GM23248 (cell line): ENCODE measurements around the gene CFAP20DC.

Experiments used
- EZH2 ChIP-seq: fragments of 200-600 bp; sonication (generic); IDR thresholded peaks from 2 replicates; pipeline ENCODE4 v1.6.1; 2018; ENCODE audit warnings: antibody characterized with exemption, mild to moderate bottlenecking; ENCODE audit not compliant: insufficient read depth, poor library complexity, severe bottlenecking
- EZH2phosphoT487 ChIP-seq: fragments of 200-600 bp; sonication (generic); IDR thresholded peaks from 2 replicates; pipeline ENCODE4 v1.6.1; 2018; ENCODE audit warnings: antibody characterized with exemption, moderate library complexity, mild to moderate bottlenecking, low read depth; ENCODE audit not compliant: insufficient read depth

DNA sequence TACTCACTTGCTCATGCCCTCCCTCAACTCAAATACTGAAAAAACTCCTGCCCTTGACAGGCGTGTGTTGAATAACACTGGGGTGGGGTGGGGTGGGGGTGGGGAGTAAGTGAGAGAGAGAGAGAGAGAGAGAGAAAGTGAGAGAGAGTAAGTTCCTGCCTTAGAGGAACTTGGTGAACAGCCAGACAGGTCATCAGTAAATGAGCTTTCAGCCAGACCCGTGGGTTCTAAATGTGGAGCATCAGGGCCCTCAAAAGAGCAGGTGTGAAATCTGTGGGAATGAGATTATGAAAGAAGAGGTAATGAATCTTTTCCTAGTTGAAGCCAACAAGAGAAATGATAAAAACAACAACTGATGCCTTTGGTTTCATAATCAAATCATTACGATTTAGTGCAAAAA lies 248.9 kb downstream of the CFAP20DC start:
- TF ChIP-seq EZH2phosphoT487 (no peak), EZH2 (no peak)
